Choroid plexus epithelial cell (primary cell): Measurements from ENCODE around the gene SPATA46.

Experiments used
- DNase-seq: peaks from one replicate; pipeline ENCODE4 v3.0.0-alpha.2; 2010; ENCODE audit warnings: low read depth
- H3K4me3 ChIP-seq: 2 replicates; pipeline ENCODE4 v1.5.1; 2011; ENCODE audit warnings: low read depth, mild to moderate bottlenecking, control low read depth, low read length, moderate library complexity
- TF ChIP-seq, protein P1 (sequence below): conservative IDR thresholded peaks from 2 replicates; pipeline ENCODE4 v1.5.1; 2011; ENCODE audit warnings: low read depth, mild to moderate bottlenecking, control low read depth, inconsistent platforms, low read length, moderate library complexity

The SPATA46 gene

DNA sequence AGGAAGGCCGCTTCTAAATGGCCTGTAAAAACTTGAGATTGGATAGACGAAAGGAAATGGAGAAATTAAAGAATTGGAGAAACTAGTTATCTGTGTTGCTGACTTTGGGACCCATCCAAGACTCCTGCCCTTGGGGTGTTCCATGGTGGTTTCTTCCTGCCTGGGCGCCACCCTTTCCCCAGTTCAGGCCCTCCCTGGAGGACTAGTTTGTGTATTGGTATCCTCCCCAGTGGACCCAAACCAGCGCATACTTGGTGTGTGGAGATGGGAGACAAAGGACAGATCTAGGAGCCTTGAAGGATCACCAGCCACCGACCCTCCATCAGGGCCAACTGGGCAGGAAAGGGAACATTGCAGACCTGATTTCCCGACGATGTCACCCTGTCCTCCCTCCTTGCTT lies 7.1 kb downstream of the SPATA46 start:
- TF ChIP-seq, protein P1, sequence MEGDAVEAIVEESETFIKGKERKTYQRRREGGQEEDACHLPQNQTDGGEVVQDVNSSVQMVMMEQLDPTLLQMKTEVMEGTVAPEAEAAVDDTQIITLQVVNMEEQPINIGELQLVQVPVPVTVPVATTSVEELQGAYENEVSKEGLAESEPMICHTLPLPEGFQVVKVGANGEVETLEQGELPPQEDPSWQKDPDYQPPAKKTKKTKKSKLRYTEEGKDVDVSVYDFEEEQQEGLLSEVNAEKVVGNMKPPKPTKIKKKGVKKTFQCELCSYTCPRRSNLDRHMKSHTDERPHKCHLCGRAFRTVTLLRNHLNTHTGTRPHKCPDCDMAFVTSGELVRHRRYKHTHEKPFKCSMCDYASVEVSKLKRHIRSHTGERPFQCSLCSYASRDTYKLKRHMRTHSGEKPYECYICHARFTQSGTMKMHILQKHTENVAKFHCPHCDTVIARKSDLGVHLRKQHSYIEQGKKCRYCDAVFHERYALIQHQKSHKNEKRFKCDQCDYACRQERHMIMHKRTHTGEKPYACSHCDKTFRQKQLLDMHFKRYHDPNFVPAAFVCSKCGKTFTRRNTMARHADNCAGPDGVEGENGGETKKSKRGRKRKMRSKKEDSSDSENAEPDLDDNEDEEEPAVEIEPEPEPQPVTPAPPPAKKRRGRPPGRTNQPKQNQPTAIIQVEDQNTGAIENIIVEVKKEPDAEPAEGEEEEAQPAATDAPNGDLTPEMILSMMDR: no peak
- DNase-seq: no peak
- no peak overlapping the region for H3K4me3 ChIP-seq

- no peak overlapping the region for H3K4me3 ChIP-seq
- TF ChIP-seq, protein P1: no peak
- DNase-seq: no peak
These were observed 8.2 kb downstream of the SPATA46 start for GRCh38 chr1:162368451-162368850.

- TF ChIP-seq, protein P1: no peak
- H3K4me3 ChIP-seq: no peak overlapping the region
- no peak for DNase-seq
These were observed 8.9 kb downstream of the SPATA46 start for GRCh38 chr1:162367772-162368171.

GRCh38 chr1:162367073-162367472 lies 9.6 kb downstream of the SPATA46 start:
- peak overlapping the region; percentile 47 for H3K4me3 ChIP-seq
- DNase-seq: no peak
- TF ChIP-seq, protein P1: no peak

- peak overlapping the region; percentile 47 for H3K4me3 ChIP-seq
- TF ChIP-seq, protein P1: no peak
- no peak for DNase-seq
These were observed 10.0 kb downstream of the SPATA46 start for GRCh38 chr1:162366671-162367070.

GRCh38 chr1:162366149-162366548 lies 10.5 kb downstream of the SPATA46 start:
- H3K4me3 ChIP-seq: no peak overlapping the region
- TF ChIP-seq, protein P1: no peak
- no peak for DNase-seq

DNA sequence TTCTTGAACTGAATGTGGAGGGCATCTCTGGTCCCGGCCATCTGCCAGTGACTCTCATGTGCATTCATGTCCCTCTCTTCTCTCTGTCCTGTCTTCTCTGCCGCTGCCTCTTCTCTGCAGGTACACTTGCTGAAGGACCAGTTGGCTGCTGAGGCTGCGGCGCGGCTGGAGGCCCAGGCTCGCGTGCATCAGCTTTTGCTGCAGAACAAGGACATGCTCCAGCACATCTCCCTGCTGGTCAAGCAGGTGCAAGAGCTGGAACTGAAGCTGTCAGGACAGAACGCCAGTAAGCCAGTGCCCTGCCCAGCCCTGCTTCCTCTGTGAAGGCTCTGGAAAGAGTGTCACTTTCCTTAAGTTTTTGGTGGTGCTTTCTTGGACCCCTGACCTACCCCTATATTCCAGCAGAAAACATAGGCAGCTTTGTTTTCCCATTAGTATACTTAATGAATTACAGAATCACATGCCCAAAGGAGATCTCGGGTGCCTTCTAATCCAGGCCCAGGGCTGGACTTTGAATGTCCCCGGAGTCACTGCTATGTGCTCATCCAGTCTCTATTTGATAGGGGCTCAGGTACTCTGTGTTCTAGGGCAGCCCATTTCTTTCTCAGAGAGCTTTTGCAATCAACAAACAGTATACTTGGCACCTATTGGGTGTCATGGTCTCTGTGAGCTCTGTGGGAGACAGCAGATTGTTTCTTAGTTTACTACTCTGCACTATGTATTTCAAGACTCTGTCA lies 11.2 kb downstream of the SPATA46 start:
- TF ChIP-seq, protein P1: no peak
- DNase-seq: no peak
- no peak overlapping the region for H3K4me3 ChIP-seq
